Hematopoietic multipotent progenitor cell treated with erythropoietin and hydrocortisone succinate and interleukin-3 and kit ligand, for 8 days (in vitro differentiated cells): ENCODE results near the gene SOBP.

Experiments
- DNase-seq: peaks from one replicate; pipeline ENCODE4 v3.0.0-alpha.2; 2015

SOBP gene

DNA sequence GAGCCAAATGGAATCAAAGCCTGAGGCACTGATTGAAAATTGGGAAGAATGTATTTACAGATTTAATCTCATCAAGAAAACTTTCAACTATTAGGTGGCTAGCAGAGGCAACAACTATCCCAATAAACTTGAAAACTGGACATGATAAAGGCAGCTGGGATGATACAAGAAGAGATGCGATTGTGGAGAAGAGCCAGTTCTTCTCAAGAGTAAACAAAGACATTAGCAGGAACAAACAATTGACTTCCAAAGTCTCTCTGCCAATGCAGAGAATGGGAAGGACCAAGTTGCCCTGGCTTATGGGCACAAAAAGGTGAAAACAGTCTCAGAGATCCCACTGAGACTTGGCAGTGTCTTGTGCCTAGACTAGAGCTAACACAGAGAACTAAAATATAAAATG, 132.4 kb downstream of the SOBP start:
- no peak for DNase-seq

DNA sequence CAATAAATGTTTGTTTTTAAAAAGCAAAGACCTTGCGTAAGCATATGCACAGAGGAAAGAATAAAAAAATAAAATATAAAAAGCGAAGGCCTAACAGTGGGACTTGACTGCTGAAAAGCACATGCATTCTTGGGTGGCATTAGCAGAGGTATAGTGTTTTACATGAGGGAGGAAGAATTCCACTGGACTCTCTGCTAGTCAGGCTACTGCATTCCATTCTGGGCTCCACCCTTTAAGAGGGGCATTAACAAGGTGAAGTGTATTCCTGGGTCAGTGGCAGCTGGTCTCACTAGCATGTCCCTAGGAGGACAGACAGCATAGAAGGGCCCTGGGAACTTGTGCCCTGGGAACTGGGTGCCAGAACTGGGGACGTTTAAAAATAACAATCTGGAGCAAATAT, 134.1 kb downstream of the SOBP start:
- no peak for DNase-seq

DNA sequence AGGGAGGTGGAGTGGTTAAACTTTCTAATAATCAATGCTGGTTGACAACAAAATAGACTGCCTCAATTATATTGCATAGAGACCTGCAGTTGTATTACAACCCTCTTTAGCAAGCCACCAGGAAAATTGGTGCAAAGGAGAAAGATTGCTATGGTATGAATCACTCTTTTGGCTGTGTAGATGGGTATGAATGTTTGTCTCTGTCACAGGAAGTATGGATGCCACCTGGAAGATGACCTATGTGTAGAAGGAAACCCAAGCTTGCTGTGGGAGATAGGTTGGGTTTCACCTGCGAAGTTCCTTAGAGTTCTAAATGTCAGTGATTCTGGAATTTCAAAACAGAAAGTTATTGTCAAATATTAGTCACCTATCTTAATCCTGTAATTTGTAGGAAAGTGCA, 134.6 kb downstream of the SOBP start:
- DNase-seq, result no peak

DNA sequence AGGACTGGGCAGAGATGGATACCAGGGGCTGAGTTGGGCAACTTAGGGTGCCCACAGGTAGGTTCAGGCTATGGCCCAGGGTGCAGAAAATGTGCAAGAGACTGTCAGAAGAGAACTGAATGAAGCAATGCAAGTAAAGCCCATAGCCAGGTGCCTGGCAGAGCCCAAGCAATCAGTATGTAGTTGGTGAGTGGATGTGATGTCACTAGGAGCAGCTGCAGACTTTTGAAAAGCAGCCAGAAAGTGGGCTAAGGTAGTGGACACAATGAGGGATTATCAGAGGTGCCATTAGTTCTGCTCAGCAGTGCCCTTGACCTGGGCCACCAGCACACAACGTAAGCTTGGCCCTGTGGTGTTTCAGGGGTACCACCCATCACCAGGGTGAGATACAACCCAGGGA, 135.3 kb downstream of the SOBP start:
- DNase-seq, result no peak

DNA sequence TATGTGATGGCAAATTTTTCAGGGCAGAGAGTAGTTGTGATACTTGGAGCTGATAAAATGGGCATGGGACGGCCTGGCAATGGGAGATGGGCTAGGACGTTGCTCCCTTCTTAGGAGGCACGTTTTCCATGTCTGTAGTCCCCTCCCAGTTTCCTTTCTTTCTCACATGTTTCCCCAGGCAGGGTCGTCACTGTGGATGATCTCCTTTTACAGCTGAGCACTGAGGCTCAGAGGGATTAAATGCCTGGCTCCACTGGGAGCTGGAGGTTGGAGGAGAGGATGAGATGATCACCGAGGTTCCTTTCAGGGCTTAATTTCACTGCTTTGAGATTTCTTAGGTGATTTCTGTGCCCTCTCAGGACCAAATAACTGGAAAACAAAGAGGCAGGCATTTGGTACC, 136.7 kb downstream of the SOBP start:
- DNase-seq, result no peak

DNA sequence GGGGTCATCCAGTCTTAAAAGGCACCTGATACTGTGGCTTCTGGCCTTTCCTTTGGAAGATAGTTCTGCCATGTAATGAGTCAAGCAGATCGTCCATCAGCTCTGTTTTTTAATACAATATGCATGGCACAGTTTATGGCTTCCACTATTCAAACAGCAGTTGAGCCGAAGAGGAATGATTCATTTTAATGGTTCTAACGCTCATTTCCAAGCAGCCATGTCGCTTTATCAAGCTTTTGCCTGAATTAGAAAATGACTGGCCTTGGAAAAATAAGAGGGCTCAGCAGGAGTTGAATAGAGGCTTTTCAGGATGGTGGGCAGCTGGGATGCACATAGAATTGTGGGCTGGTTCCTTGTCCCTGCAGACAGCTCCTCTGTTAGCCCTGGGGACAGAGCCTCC, 138.1 kb downstream of the SOBP start:
- DNase-seq, result no peak

DNA sequence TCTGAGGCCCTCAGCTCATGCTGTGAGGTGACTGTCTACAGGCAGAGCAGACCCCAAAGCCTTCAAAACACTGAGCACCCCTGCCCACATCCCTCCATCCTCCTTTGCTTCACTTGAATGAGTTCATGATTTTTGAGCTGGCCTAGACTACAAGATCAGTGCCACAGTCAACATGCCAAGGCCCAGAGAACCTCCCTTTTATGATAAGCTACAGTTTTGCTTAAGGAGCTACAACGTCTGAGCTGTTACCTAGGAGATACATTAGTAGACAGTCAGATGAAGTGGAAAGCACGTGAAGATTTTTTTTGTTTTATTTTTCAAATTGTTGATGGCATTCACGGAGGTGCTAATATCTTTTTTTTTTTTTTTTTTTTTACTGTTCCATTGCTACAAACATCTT, 139.0 kb downstream of the SOBP start:
- DNase-seq, result no peak

DNA sequence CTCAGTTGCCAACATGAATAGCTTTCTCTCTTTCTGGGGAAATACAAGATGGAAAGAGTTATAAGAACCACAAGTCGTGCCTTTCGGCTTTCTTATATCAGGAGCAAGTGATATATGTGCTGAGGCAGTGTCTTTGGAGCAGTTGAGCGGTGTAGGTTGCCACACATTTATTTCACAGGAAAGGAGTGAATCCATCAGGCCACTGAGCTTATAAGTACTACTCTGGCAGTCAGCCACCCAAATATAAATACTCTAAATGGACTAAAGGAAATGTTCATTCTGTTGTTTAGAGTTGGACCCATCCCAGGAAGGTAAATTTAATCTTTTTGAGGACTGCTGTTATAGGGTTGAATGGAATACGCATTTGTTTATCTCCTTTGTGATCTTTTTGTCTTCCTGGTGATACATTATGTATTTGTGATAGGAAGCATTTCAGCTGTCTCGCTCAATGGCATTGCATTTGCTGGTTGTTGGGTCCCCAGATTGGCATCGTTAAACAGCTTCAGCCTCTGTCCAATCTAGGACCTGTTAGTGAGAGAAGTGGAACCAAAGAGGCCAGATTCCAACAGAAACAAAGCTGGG, 139.7 kb downstream of the SOBP start:
- DNase-seq, result no peak

DNA sequence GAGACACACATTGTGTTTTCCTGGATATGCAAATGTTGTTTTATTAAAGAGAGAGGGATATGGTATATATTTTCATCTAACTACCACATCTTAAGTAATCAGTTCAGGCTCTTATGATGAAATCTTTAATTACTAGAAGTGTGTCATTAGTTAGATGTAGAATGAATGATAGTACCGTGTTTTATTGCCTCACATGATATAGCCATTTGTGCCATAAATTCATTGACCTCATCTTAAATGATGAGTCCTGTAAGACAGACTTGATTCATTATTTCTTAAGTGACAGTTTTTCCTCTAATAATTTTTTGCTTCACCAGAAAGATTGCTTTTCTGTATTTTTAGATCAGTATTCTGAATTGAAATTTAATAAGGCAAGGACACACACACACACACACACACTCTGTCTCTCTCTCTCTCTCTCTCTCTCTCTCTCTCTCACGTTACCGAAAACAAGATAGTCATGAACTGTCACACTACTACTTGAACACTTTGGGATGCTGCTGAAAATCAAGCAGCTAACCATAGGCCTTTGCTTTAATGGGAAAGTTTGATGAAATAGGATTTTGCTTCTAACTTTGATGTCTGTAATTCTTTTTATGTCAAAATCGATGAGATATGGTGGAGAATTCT, 140.5 kb downstream of the SOBP start:
- no peak for DNase-seq

DNA sequence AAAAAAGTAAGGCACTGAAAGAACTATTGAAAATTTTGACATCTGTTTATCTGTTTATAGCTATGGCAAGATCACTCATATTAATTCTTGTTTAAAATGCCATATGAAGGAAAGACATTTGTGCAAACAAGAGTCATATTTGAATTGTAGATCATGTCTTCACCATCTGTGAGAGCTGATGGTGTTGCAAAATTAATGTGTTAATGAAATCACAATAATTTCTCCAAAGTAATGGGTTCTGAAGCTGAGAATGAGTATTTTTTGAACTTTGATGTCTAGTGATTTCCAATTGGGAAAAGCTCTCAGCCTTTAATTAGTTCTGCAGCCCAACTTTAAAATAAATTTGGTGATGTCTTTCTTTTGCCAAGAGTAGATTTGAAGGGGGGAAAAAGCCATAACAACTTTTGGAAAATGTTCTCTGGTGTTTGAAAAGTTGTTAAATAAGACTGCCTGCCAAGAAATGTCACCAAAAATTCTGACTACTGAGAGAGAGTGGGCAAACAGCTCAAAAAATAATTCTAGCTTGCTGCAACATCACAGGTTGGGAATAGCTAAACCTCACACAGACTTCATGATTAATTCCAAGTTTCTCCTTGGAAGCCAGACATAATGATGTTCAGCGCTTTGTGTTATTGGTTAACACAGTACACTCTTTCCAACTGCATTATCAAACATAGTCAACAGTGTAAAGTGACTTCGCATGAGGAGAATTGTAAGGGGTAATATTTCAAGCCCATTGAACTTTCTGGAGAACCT, 142.6 kb downstream of the SOBP start:
- DNase-seq, result no peak

DNA sequence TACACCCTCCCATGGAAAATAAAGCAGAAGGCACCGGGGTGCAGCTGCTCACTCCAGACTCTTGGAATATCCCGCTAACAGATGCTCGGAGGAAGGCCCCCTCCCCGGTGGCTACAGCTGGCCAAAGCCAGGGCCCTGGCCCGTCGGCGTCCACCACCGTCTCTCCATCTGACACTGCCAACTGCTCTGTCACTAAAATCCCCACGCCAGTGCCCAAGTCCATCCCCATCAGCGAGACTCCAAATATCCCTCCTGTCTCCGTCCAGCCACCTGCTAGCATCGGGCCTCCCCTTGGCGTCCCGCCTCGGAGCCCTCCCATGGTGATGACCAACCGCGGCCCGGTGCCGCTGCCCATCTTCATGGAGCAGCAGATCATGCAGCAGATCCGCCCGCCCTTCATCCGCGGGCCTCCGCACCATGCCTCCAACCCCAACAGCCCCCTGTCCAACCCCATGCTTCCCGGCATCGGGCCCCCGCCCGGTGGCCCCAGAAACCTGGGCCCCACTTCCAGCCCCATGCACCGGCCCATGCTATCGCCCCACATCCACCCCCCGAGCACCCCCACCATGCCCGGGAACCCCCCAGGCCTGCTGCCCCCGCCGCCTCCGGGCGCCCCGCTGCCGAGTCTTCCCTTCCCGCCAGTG, 143.9 kb downstream of the SOBP start:
- DNase-seq, result no peak

DNA sequence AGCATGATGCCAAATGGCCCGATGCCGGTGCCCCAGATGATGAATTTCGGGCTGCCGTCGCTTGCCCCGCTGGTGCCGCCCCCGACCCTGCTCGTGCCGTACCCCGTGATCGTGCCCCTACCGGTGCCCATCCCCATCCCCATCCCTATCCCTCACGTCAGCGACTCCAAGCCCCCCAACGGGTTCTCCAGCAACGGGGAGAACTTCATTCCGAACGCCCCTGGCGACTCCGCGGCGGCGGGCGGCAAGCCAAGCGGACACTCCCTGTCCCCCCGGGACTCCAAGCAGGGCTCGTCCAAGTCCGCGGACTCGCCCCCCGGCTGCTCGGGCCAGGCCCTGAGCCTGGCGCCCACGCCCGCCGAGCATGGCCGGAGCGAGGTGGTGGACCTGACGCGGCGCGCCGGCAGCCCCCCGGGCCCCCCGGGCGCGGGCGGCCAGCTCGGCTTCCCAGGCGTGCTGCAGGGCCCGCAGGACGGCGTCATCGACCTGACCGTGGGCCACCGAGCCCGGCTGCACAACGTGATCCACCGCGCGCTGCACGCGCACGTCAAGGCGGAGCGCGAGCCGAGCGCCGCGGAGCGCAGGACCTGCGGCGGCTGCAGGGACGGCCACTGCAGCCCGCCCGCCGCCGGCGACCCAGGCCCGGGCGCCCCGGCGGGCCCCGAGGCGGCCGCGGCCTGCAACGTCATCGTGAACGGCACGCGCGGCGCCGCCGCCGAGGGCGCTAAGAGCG, 144.6 kb downstream of the SOBP start:
- DNase-seq, result no peak

DNA sequence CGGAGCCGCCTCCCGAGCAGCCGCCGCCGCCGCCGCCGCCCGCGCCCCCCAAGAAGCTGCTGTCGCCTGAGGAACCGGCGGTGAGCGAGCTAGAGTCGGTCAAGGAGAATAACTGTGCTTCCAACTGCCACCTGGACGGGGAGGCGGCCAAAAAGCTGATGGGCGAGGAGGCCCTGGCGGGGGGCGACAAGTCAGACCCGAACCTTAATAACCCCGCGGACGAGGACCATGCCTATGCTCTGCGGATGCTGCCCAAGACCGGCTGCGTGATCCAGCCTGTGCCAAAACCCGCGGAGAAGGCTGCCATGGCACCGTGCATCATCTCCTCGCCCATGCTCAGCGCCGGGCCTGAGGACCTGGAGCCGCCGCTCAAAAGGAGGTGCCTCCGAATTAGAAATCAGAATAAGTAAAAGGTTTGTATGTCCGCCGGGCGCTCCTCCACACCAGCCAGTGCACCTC, 145.2 kb downstream of the SOBP start:
- no peak for DNase-seq

DNA sequence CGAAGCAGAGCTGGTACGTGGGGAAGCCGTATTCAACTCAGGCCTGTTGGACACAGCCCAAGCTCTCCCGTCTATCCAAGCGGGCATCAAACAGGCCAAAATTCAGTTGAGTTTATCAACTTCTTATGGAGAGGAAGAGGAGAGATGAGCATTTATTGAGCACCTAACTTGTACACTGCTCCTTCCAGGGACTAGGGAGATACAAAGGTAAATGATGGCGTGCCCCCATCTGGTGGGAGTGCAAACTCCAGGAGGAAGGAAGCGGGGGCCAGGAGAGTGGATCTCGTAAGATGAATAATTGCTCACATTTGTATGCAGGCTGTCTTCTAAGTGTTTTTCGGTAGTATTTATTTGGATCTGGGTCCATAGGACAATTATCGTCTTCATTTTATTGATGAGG, 146.6 kb downstream of the SOBP start:
- no peak for DNase-seq

DNA sequence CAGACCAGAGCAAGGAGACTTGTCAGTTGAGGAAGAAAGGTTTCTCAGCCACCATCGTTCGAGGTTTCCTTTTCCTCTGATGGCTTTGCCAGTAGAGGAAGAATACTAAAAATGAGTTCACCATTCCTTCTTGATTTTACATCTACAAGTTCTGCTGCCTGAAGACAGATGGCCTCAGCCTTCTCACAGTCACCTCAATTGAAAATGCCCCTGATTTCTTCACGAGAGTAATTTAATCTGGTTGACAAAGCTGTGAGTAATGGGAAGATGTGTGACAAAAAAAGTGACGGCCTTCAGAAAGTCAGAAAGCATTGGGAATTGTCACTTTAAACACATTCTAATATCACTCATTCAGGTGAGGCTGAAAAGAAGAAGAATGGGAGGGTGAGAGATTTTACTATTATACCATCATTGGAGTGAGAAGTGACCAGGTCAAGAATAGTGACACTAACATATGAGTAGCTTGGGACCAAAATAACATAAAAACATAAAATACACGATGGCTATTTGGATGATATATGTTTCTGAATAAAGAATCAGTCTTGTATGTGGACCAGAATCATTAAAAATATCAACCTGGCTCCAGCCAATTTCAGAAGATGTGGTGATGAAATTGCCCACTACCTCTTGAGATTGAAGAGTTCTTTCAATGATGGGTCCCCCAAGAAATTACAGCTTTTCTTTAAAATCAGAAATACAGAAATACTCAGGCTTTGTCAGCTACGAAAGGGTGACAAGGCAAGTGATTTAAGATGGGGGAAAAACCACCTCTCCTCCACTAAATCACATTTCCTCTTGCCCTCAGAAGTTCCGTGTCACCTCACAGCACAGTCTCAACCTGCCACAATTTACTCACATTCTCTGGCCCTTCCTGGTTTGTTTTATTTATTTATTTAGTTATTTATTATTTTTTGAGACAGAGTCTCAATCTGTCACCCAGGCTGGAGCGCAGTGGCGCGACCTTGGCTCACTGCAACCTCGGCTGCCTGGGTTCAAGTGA, 147.7 kb downstream of the SOBP start:
- DNase-seq, result no peak

DNA sequence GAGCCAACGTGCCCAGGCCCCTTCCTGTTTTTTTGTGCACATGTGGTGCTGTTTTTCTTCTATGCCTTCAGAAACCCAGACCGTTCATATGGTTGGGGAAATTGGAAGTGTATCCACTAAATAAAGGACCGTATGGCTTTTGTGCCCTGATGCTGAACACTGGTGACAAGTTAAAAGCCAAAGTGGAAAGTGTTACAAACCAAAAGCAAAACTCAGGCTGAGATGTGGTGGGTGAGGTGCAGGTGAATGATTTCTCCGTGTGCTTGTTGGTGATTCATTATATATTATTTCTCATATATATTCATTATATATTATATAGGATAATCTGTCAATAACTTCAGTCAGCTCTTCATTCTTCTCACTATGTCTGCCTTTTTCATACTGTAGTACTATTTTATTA, 148.6 kb downstream of the SOBP start:
- DNase-seq, result no peak

DNA sequence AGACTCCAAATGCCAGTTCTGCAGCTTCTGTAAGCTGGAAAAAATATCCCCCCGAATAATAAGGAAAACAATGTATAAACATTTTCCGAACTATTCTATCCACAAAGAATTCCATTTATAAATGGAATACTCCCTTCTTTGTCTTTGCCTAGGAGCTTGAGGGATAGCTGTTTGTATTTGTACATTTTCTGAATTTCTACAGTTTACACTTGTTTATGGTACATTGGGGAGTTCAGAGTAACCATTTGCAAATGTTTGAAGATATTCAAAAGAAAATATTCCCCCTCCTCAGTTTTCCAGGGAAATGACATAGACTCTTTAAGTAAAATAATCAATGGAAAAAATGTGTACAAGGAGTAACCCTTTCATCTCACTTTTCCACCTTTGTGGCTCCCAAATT, 149.6 kb downstream of the SOBP start:
- no peak for DNase-seq

DNA sequence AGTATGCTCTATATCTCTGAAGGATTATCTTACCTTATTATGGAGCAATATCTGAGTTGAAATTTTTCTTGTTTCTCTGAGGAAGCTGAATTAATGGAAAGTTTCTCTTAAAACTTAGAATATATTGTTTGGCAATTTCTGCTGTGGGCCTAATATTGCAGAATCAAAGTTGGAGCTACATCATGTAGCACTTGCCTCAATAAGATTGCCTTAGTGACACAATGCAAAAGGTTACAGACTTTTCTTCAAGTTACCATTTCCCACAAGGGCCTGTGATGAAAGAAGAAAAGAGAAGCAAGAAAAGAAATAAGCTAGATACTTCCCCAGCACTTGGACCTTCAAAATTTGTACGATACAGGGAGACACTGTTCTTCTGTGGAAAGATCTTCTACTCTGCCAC, 151.2 kb downstream of the SOBP start:
- DNase-seq, result no peak

DNA sequence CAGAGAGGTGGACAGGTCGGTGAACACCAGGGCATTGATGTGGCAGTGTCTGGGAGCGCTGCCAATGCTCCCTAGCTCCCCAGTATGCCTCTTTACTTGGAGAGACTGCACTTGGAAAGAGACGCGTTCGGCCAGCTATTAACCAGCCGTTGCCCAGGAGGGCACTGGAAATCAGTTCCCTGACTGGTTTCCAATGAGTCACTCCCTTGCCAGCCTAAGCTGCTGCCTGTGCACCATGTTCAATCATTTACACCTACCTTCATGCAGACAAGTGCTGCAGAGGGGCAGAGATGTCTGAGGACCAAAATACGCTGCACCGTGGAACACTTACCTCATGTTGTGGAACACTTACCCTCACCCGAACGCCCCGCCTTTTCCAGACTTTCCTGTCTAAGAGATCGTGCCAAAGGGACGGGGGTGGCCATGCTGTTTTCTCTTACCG, 151.6 kb downstream of the SOBP start:
- DNase-seq, result no peak

DNA sequence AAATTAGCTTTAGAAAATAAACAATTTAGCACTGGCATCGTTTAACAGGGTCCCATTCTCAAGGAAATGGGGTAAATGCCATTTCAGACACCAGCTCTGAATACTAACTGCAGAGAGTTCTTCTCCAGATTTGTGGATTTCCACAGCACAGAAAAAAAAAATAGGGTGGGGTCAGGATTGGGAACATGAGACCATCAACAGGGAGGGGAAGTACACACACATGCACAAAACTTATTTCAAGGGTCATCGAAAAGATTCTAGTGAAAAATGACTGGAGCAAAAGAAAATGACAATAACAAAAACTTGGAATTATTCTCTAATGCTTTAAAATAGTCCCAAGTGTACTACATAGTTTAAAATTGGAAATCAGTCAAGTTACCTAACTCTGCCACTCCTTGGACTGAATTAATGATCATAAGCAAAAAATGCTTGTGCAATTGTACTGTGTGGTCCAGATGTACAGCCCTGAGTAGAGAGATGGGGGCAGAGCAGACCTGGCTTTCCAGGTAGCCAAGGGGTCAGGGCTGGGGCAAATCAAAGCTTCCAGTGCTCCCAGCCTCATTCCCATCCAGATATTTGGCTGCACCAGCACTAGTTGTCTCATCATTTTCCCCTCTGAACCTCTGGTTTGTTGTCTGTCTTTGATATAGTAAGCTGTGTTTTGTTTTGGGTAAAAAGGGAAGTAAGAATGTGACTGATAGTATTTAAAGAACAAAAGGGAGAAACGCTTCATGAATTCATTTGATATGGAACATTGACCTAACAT, 152.4 kb downstream of the SOBP start:
- no peak for DNase-seq

DNA sequence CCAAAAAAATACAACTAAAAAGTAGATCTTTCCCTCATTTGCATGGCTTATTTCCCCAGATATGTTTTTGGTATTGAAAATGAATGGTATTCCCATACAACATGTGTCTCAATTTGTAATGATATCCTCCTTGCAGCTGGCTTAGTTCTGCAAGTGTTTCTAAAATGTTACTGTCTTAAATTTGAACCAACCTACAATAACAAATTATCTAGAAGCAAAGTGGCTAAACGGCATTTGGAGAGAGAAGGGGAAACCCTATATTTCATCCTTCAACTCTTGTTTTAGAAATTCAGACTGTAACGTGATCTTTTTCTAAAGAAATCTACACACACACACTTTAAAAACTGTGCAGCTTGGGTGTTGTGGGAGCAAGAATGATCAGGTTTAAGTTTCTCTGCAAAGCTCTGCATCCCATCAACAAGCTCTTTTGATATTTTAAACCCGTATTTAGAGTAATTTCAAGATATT, 153.0 kb downstream of the SOBP start:
- DNase-seq, result no peak
